Neural progenitor cell (in vitro differentiated cells): ENCODE data around the gene CERS2.

ENCODE experiments used
- EZH2phosphoT487 ChIP-seq: fragments of 200-600 bp; sonication (generic); IDR thresholded peaks from 2 replicates; pipeline ENCODE4 v1.6.1; 2017; ENCODE audit warnings: antibody characterized with exemption
- TF ChIP-seq, protein P1 (sequence below): fragments of 200-600 bp; sonication (generic); IDR thresholded peaks from 2 replicates; pipeline ENCODE4 v1.5.1; 2017; ENCODE audit warnings: antibody characterized with exemption, mild to moderate bottlenecking

DNA sequence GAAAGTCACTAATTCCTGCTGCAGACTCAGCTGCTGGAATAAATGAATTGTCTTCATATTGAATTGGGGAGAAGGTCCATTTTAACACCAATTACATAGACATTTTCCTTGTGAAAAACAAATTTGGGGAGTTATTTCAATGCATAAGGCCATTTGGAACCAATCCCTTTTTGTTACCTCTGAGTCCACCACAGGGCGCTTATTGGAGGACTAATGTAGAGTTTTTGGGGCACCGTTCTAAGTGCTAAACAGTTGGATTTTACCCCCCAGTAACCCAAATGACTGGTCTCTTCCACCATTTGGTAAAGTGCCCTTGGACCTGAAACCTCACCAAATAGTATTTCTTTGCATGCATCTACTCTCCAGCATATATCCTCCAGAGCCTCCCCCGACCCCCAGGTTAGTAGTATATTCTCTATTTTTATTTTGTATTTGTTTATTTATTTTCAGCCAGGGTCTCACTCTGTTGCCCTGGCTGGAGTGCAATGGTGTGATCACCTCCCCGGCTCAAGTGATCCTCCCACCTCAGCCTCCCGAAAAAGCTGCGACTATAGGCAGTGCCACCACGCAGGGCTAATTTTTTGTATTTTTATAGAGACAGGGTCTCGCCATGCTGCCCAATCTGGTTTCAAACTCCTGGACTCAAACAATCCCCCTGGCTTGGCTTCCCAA is 35.2 kb upstream of the CERS2 start:
- TF ChIP-seq EZH2phosphoT487: no peak
- TF ChIP-seq, protein P1, sequence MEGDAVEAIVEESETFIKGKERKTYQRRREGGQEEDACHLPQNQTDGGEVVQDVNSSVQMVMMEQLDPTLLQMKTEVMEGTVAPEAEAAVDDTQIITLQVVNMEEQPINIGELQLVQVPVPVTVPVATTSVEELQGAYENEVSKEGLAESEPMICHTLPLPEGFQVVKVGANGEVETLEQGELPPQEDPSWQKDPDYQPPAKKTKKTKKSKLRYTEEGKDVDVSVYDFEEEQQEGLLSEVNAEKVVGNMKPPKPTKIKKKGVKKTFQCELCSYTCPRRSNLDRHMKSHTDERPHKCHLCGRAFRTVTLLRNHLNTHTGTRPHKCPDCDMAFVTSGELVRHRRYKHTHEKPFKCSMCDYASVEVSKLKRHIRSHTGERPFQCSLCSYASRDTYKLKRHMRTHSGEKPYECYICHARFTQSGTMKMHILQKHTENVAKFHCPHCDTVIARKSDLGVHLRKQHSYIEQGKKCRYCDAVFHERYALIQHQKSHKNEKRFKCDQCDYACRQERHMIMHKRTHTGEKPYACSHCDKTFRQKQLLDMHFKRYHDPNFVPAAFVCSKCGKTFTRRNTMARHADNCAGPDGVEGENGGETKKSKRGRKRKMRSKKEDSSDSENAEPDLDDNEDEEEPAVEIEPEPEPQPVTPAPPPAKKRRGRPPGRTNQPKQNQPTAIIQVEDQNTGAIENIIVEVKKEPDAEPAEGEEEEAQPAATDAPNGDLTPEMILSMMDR: no peak
